OCI-LY1 (cell line): ENCODE results near the gene TEC.

Source experiments
- H2AFZ ChIP-seq: fragments of 200-600 bp; sonication (generic), shearing (Covaris generic); 2 replicates; pipeline ENCODE4 v1.6.0; 2014; ENCODE audit warnings: antibody characterized with exemption, mild to moderate bottlenecking, low read length
- H3F3A ChIP-seq: fragments of 200-600 bp; sonication (generic), shearing (Covaris generic); 2 replicates; pipeline ENCODE4 v1.6.0; 2014; ENCODE audit warnings: mild to moderate bottlenecking, antibody characterized with exemption, low read length, moderate library complexity; ENCODE audit not compliant: insufficient read depth
- H3K27ac ChIP-seq: fragments of 200-600 bp; sonication (generic); 2 replicates; pipeline ENCODE4 v1.5.1; 2014; ENCODE audit warnings: low read length, mixed run types, mild to moderate bottlenecking, low read depth; ENCODE audit not compliant: poor library complexity, severe bottlenecking
- H3K27me3 ChIP-seq: fragments of 200-600 bp; sonication (generic); 2 replicates; pipeline ENCODE4 v1.6.0; 2014; ENCODE audit warnings: antibody characterized with exemption, mild to moderate bottlenecking, low read length, moderate library complexity; ENCODE audit not compliant: insufficient read depth
- H3K36me3 ChIP-seq: fragments of 200-600 bp; sonication (generic); 2 replicates; pipeline ENCODE4 v1.6.1; 2014; ENCODE audit warnings: mild to moderate bottlenecking, antibody characterized with exemption, low read length, moderate library complexity, mixed read lengths; ENCODE audit not compliant: insufficient read depth
- H3K4me1 ChIP-seq: fragments of 200-600 bp; sonication (generic); 2 replicates; pipeline ENCODE4 v1.5.1; 2014; ENCODE audit warnings: mild to moderate bottlenecking, low read length, moderate library complexity; ENCODE audit not compliant: insufficient read depth, severe bottlenecking
- H3K4me2 ChIP-seq: fragments of 200-600 bp; sonication (generic), shearing (Covaris generic); 2 replicates; pipeline ENCODE4 v1.6.1; 2014; ENCODE audit warnings: low read length
- H3K4me3 ChIP-seq: fragments of 200-600 bp; sonication (generic); 2 replicates; pipeline ENCODE4 v1.5.1; 2014; ENCODE audit warnings: low read length, low read depth, mild to moderate bottlenecking, mixed read lengths; ENCODE audit not compliant: poor library complexity, severe bottlenecking
- H3K79me2 ChIP-seq: fragments of 200-600 bp; shearing (Covaris generic); 2 replicates; pipeline ENCODE4 v1.6.1; 2016; ENCODE audit warnings: mixed run types, low read length, mixed read lengths; ENCODE audit not compliant: insufficient read depth
- H3K9ac ChIP-seq: fragments of 200-600 bp; sonication (generic), shearing (Covaris generic); 2 replicates; pipeline ENCODE4 v1.6.1; 2014; ENCODE audit warnings: mild to moderate bottlenecking, low read length, mixed read lengths
- H3K9me2 ChIP-seq: fragments of 200-600 bp; sonication (generic), shearing (Covaris generic); 2 replicates; pipeline ENCODE4 v1.6.1; 2014; ENCODE audit warnings: low read depth, mild to moderate bottlenecking, low read length, mixed read lengths
- H3K9me3 ChIP-seq: fragments of 200-600 bp; shearing (Covaris generic); 2 replicates; pipeline ENCODE4 v1.6.1; 2014; ENCODE audit warnings: low read length, mixed read lengths
- H4K20me1 ChIP-seq: fragments of 200-600 bp; sonication (generic), shearing (Covaris generic); 2 replicates; pipeline ENCODE4 v1.6.0; 2016; ENCODE audit warnings: mild to moderate bottlenecking, low read length; ENCODE audit not compliant: insufficient read depth
- EZH2 ChIP-seq: fragments of 200-600 bp; sonication (generic), shearing (Covaris generic); IDR thresholded peaks from 2 replicates; pipeline ENCODE4 v1.8.0; 2017; ENCODE audit warnings: borderline replicate concordance, mixed run types, mild to moderate bottlenecking, antibody characterized with exemption, low read length, moderate library complexity, mixed read lengths
- TF ChIP-seq, protein P1 (sequence below): fragments of 200-600 bp; sonication (generic), shearing (Covaris generic); IDR thresholded peaks from 2 replicates; pipeline ENCODE4 v1.5.1; 2017; ENCODE audit warnings: mild to moderate bottlenecking, antibody characterized with exemption, low read length, moderate library complexity, mixed read lengths

TEC gene

GRCh38 chr4:48228949-48229348 is 40.7 kb downstream of the TEC start:
- Histone ChIP-seq H3K79me2 (0 out of 2 replicates have a peak, but pooled peaks cover 12% of the 10 kb centered on the region), H3K27me3 (no peaks in the 10 kb centered on the region), H3F3A (no peaks in the 10 kb centered on the region), H2AFZ (no peak overlapping the region), H3K36me3 (no peaks in the 10 kb centered on the region), H3K27ac (no peak overlapping the region), H3K9ac (no peak overlapping the region), H3K9me2 (no peaks in the 10 kb centered on the region), H3K4me1 (peaks cover 31% of the 10 kb centered on the region), H3K9me3 (no peaks in the 10 kb centered on the region), H3K4me2 (no peak overlapping the region), H4K20me1 (no peaks in the 10 kb centered on the region), H3K4me3 (no peak overlapping the region)
- no peak for TF ChIP-seq EZH2
- TF ChIP-seq, protein P1, sequence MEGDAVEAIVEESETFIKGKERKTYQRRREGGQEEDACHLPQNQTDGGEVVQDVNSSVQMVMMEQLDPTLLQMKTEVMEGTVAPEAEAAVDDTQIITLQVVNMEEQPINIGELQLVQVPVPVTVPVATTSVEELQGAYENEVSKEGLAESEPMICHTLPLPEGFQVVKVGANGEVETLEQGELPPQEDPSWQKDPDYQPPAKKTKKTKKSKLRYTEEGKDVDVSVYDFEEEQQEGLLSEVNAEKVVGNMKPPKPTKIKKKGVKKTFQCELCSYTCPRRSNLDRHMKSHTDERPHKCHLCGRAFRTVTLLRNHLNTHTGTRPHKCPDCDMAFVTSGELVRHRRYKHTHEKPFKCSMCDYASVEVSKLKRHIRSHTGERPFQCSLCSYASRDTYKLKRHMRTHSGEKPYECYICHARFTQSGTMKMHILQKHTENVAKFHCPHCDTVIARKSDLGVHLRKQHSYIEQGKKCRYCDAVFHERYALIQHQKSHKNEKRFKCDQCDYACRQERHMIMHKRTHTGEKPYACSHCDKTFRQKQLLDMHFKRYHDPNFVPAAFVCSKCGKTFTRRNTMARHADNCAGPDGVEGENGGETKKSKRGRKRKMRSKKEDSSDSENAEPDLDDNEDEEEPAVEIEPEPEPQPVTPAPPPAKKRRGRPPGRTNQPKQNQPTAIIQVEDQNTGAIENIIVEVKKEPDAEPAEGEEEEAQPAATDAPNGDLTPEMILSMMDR = no peak

DNA sequence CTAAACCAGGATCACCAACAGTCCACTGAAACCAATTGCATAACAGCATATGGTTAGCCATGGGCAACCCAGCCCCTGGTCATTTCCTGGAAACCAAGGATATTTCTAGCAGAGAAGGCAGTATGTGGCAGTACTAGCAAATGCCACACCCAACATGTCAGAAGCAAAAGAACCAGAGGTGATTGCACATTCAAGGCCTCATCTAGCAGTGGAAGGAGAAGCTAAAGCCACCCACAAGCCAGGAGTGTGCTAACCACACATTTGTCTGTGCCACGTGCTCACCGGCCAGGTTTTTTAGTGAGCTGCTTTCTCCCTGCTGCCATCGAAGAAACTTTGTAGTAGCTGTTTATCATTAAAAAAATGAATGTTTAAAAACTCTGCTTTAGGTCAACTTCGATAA is 42.0 kb downstream of the TEC start:
- Histone ChIP-seq H3K9ac (no peak overlapping the region), H3K9me3 (no peaks in the 10 kb centered on the region), H3K4me3 (no peak overlapping the region), H3K36me3 (0 out of 2 replicates have a peak, but pooled peaks cover under 1% of the 10 kb centered on the region), H3K27me3 (no peaks in the 10 kb centered on the region), H4K20me1 (no peaks in the 10 kb centered on the region), H3K9me2 (no peaks in the 10 kb centered on the region), H3K4me1 (peaks cover 31% of the 10 kb centered on the region), H3K27ac (no peak overlapping the region), H2AFZ (no peak overlapping the region), H3K4me2 (no peak overlapping the region), H3K79me2 (0 out of 2 replicates have a peak, but pooled peaks cover 4% of the 10 kb centered on the region), H3F3A (no peaks in the 10 kb centered on the region)
- TF ChIP-seq, protein P1 = no peak
- TF ChIP-seq EZH2 = no peak

GRCh38 chr4:48226199-48226598 is 43.4 kb downstream of the TEC start:
- H3K4me1 ChIP-seq = peaks cover 31% of the 10 kb centered on the region
- H3K4me2 ChIP-seq = peak overlapping the region; percentile 32; the same call in 1 of the 2 replicates
- H3K36me3 ChIP-seq = peaks cover 11% of the 10 kb centered on the region; the same call in 1 of the 2 replicates
- no peaks in the 10 kb centered on the region for H3K27me3 ChIP-seq
- H3K27ac ChIP-seq = no peak overlapping the region
- H3K79me2 ChIP-seq = no peaks in the 10 kb centered on the region
- no peaks in the 10 kb centered on the region for H3K9me2 ChIP-seq
- no peaks in the 10 kb centered on the region for H3F3A ChIP-seq
- H2AFZ ChIP-seq = no peak overlapping the region
- H3K9ac ChIP-seq = no peak overlapping the region
- no peaks in the 10 kb centered on the region for H4K20me1 ChIP-seq
- no peak overlapping the region for H3K4me3 ChIP-seq
- no peak for TF ChIP-seq EZH2
- TF ChIP-seq, protein P1 = no peak
- no peaks in the 10 kb centered on the region for H3K9me3 ChIP-seq
